GM12878 (cell line): ENCODE measurements around the gene RNLS.

ENCODE experiments used
- BRCA1 ChIP-seq: IDR thresholded peaks from 2 replicates; pipeline ENCODE4 v1.6.1; 2011; ENCODE audit warnings: low read depth, low read length, improper control_type of control experiment
- CTCF ChIP-seq, 3 experiments: IDR thresholded peaks in 2 of 3; conservative IDR thresholded peaks in 1 of 3; 2 replicates each; pipeline ENCODE4 v1.5.1; 2011; ENCODE audit warnings: low read depth in 3 of 3, low read length in 3 of 3, mild to moderate bottlenecking in 3 of 3, control low read depth in 2 of 3, moderate library complexity in 2 of 3, inconsistent platforms in 1 of 3, mixed read lengths in 1 of 3; ENCODE audit not compliant: control insufficient read depth in 2 of 3, insufficient read depth in 1 of 3; ENCODE audit errors: extremely low read depth in 1 of 3
- EZH2 ChIP-seq: IDR thresholded peaks from 2 replicates; pipeline ENCODE4 v1.6.1; 2012; ENCODE audit warnings: low read depth, mild to moderate bottlenecking, control low read depth, inconsistent platforms, low read length, borderline replicate concordance; ENCODE audit not compliant: control insufficient read depth
- GATAD2B ChIP-seq: fragments of 450-650 bp; conservative IDR thresholded peaks from 2 replicates; pipeline ENCODE4 v1.6.1; 2017; ENCODE audit warnings: low read depth, mild to moderate bottlenecking, moderate library complexity
- HDAC6 ChIP-seq: fragments of 200-600 bp; sonication (generic); IDR thresholded peaks from one replicate; pipeline ENCODE4 v1.8.0; 2017; ENCODE audit warnings: antibody characterized with exemption; ENCODE audit not compliant: unreplicated experiment
- POLR2AphosphoS5 ChIP-seq: IDR thresholded peaks from 2 replicates; pipeline ENCODE4 v1.6.1; 2011; ENCODE audit warnings: mild to moderate bottlenecking, low read length, inconsistent platforms
- YY1 ChIP-seq: IDR thresholded peaks from 2 replicates; pipeline ENCODE4 v1.6.1; 2011; ENCODE audit warnings: low read depth, mild to moderate bottlenecking, low read length
- TF ChIP-seq, protein P1 (sequence below): IDR thresholded peaks from 2 replicates; pipeline ENCODE4 v1.6.1; 2012; ENCODE audit warnings: low read depth, low read length, improper control_type of control experiment

- TF ChIP-seq BRCA1, result no peak
- TF ChIP-seq EZH2, result no peak
- no peak for TF ChIP-seq CTCF (IDR thresholded peaks at IDR 0.05 in 2 of 3, conservative IDR thresholded peaks at IDR 0.05 in 1 of 3; ENCODE audit: control insufficient read depth in 2 of 3, extremely low read depth in 1 of 3, insufficient read depth in 1 of 3, low read depth in 3 of 3, low read length in 3 of 3)
- TF ChIP-seq POLR2AphosphoS5, result no peak
- TF ChIP-seq GATAD2B, result no peak
- no peak for TF ChIP-seq YY1
- no peak for TF ChIP-seq HDAC6
- TF ChIP-seq, protein P1, sequence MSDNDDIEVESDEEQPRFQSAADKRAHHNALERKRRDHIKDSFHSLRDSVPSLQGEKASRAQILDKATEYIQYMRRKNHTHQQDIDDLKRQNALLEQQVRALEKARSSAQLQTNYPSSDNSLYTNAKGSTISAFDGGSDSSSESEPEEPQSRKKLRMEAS, result no peak
Measured at GRCh38 chr10:88317099-88317498, 266.0 kb downstream of the RNLS start.
